Panc1 (cell line): Measurements from ENCODE around the gene WNT10A. TPM values are rescaled to one million over a fixed set of nuclear protein-coding genes. Genes with fewer than 3 reads are reported as not detected.
A peak's percentile ranks its signal among the peaks of the same experiment; 100 is the strongest.

Experiments
- ATAC-seq: fragments of 200-7000 bp; cut with Tn5 transposase; 2 replicates; pipeline ENCODE4 v1.9.1; 2020; ENCODE audit warnings: mild to moderate bottlenecking, moderate library complexity
- BruUV-seq: library from RNA; stranded (reverse); fragments of 400-500 nt; replicated peaks from 2 replicates; lab custom pipeline; 2021; lab: Mats Ljungman, UMichigan
- CTCF ChIA-PET: fragments of 300-600 bp; sonication (Branson Sonifier 250); formaldehyde crosslinking; loops from one replicate; lab custom pipeline; 2022; ENCODE audit warnings: antibody characterized with exemption; lab: Charles Lee
- POLR2A ChIA-PET: fragments of 300-600 bp; sonication (Branson Sonifier 250); formaldehyde crosslinking; loops from one replicate; lab custom pipeline; 2022; ENCODE audit warnings: antibody characterized with exemption; lab: Charles Lee
- DNase-seq: peaks from one replicate; pipeline ENCODE4 v3.0.0-alpha.2; 2010; ENCODE audit warnings: low read depth, low spot score
- H3K27ac ChIP-seq: 2 replicates; pipeline ENCODE4 v1.5.1; 2011; ENCODE audit warnings: mild to moderate bottlenecking, low read length, inconsistent platforms
- H3K27me3 ChIP-seq: fragments of 200-500 bp; sonication (Bioruptor generic); 2 replicates; pipeline ENCODE4 v1.6.0; 2014; ENCODE audit warnings: low read length, inconsistent platforms; ENCODE audit not compliant: control insufficient read depth, insufficient read depth
- H3K36me3 ChIP-seq: fragments of 200-500 bp; sonication (Bioruptor generic); 2 replicates; pipeline ENCODE4 v1.5.1; 2014; ENCODE audit warnings: inconsistent platforms, mild to moderate bottlenecking, low read length, moderate library complexity; ENCODE audit not compliant: control insufficient read depth, insufficient read depth
- H3K4me1 ChIP-seq: 2 replicates; pipeline ENCODE4 v1.5.1; 2011; ENCODE audit warnings: inconsistent platforms, mild to moderate bottlenecking, low read length, moderate library complexity; ENCODE audit not compliant: control insufficient read depth, insufficient read depth
- H3K4me3 ChIP-seq, 2 experiments: 2 replicates each; pipeline ENCODE4 v1.5.1; 2011 to 2012; ENCODE audit warnings: low read depth in 2 of 2, low read length in 2 of 2, mild to moderate bottlenecking in 2 of 2, inconsistent platforms in 1 of 2, moderate library complexity in 1 of 2
- H3K9me3 ChIP-seq: fragments of 200-500 bp; sonication (Bioruptor generic); 2 replicates; pipeline ENCODE4 v1.5.1; 2014; ENCODE audit warnings: low read depth, mild to moderate bottlenecking, inconsistent platforms, low read length, moderate library complexity; ENCODE audit not compliant: control insufficient read depth, insufficient read depth
- POLR2AphosphoS5 ChIP-seq: IDR thresholded peaks from 2 replicates; pipeline ENCODE4 v1.6.1; 2012; ENCODE audit warnings: mild to moderate bottlenecking, low read depth, low read length, moderate library complexity
- SIN3A ChIP-seq: IDR thresholded peaks from 2 replicates; pipeline ENCODE4 v1.6.1; 2012; ENCODE audit warnings: low read depth, mild to moderate bottlenecking, low read length, moderate library complexity, borderline replicate concordance; ENCODE audit not compliant: insufficient read depth
- TCF7L2 ChIP-seq: IDR thresholded peaks from 2 replicates; pipeline ENCODE4 v1.6.1; 2011; ENCODE audit warnings: mild to moderate bottlenecking, low read depth, low read length, inconsistent platforms
- in situ Hi-C: cut with HindIII; loops from 2 replicates; pipeline ENCODE4 v1.10.0; 2016; ENCODE audit warnings: low sequenced_read_pairs, low pct_unique_long_range_greater_than_20kb
- intact Hi-C: fragments of 100-400 bp; cut with micrococcal nuclease; formaldehyde crosslinking; loops from one replicate; pipeline ENCODE4 v1.10.0; 2022; ENCODE audit not compliant: unreplicated experiment
- total RNA-seq: library from RNA; stranded (reverse); gene quantifications from one replicate; pipeline ENCODE4 v1.2.1, GENCODE V29; 2021; ENCODE audit not compliant: unreplicated experiment
- TF ChIP-seq, protein P1 (sequence below): fragments of 450-650 bp; IDR thresholded peaks from 2 replicates; pipeline ENCODE4 v1.5.1; 2017; ENCODE audit warnings: mild to moderate bottlenecking
- TF ChIP-seq, protein P2 (sequence below), 2 experiments: IDR thresholded peaks; 2 replicates each; pipeline ENCODE4 v1.6.1; 2011 to 2012; ENCODE audit warnings: low read depth in 2 of 2, control low read depth in 1 of 2, low read length in 1 of 2, mild to moderate bottlenecking in 1 of 2, moderate library complexity in 1 of 2; ENCODE audit not compliant: insufficient read depth in 1 of 2

The WNT10A gene
- total RNA-seq, 1 experiment from 2014 or later: 9.2 TPM

DNA sequence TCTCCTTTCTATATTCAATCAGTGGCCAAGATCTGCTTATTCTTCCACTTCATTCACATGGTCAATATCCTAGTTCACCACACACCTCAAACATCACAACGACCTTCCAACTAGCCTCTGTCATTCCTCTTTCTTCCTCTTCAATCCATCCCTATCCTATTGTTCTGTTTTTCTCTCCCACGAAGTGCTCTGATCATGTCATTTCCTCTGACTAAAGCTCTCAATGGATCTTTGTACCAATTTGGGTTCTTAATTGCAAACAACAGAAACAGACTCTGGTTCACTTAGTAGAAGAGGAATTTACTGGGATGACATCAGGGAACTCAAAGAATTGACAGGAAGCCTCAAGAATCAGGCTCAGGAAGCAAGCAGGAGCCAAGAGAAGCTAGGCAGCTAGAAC lies 23.5 kb downstream of the WNT10A start:
- no TSS peak for BruUV-seq
- Histone ChIP-seq H3K36me3 (no peaks in the 10 kb centered on the region), H3K4me1 (peaks cover 5% of the 10 kb centered on the region), H3K27me3 (no peaks in the 10 kb centered on the region), H3K4me3 (no peak overlapping the region), H3K27ac (no peak overlapping the region), H3K9me3 (no peaks in the 10 kb centered on the region)
- in situ Hi-C loops: no loop called here
- ChIA-PET POLR2A (no interaction called here), CTCF (no interaction called here)
- intact Hi-C loops: no loop called here
- ATAC-seq (no peak), DNase-seq (no peak)
- TF ChIP-seq TCF7L2 (no peak), POLR2AphosphoS5 (no peak), SIN3A (no peak)
- TF ChIP-seq, protein P1, sequence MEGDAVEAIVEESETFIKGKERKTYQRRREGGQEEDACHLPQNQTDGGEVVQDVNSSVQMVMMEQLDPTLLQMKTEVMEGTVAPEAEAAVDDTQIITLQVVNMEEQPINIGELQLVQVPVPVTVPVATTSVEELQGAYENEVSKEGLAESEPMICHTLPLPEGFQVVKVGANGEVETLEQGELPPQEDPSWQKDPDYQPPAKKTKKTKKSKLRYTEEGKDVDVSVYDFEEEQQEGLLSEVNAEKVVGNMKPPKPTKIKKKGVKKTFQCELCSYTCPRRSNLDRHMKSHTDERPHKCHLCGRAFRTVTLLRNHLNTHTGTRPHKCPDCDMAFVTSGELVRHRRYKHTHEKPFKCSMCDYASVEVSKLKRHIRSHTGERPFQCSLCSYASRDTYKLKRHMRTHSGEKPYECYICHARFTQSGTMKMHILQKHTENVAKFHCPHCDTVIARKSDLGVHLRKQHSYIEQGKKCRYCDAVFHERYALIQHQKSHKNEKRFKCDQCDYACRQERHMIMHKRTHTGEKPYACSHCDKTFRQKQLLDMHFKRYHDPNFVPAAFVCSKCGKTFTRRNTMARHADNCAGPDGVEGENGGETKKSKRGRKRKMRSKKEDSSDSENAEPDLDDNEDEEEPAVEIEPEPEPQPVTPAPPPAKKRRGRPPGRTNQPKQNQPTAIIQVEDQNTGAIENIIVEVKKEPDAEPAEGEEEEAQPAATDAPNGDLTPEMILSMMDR: no peak
- TF ChIP-seq, protein P2, sequence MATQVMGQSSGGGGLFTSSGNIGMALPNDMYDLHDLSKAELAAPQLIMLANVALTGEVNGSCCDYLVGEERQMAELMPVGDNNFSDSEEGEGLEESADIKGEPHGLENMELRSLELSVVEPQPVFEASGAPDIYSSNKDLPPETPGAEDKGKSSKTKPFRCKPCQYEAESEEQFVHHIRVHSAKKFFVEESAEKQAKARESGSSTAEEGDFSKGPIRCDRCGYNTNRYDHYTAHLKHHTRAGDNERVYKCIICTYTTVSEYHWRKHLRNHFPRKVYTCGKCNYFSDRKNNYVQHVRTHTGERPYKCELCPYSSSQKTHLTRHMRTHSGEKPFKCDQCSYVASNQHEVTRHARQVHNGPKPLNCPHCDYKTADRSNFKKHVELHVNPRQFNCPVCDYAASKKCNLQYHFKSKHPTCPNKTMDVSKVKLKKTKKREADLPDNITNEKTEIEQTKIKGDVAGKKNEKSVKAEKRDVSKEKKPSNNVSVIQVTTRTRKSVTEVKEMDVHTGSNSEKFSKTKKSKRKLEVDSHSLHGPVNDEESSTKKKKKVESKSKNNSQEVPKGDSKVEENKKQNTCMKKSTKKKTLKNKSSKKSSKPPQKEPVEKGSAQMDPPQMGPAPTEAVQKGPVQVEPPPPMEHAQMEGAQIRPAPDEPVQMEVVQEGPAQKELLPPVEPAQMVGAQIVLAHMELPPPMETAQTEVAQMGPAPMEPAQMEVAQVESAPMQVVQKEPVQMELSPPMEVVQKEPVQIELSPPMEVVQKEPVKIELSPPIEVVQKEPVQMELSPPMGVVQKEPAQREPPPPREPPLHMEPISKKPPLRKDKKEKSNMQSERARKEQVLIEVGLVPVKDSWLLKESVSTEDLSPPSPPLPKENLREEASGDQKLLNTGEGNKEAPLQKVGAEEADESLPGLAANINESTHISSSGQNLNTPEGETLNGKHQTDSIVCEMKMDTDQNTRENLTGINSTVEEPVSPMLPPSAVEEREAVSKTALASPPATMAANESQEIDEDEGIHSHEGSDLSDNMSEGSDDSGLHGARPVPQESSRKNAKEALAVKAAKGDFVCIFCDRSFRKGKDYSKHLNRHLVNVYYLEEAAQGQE (IDR thresholded peaks at IDR 0.05; ENCODE audit: insufficient read depth in 1 of 2, low read depth in 2 of 2, low read length in 1 of 2): no peak

DNA sequence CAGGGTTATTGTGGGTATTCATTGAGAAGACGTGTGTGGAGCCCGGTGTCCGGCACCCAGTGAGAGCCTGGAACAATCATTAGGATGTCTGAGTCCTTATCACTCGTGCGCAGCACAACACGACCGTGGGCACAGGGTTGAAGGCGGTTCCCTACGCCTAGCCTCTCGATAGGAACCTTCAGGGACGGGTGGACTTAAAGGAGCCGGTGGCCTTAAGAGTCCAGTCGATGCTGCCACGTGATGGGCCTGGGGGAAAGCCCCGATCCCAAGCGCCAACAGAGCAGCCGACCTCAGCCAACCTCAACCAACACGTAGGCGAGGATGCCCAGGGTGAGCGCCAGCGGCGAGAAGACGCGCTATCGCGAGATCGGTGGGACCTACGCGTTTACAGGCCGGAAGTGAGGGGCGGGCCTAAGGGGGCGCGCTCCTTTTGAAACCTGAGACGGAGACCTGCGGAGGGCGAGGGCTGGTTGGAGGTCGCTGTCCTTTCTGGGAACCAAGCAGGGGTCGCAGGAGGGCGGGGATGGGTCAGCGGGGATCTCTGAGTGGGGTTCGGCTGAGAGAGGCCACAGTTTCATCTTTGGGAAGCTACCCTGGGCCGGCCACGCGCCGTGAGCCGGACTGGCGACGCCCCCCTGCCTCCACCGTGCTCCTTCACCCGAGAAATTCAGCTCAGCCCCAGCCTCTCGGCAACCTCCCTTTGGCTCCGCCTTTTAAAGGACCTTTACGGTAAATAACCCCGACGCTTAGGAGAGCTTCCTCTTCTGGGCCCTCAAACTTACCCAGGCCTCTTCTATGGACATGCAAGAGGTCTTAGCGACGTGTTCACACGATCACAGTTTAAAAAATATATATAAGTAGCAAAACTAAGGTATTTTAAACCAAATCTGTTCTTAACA lies 28.3 kb downstream of the WNT10A start:
- intact Hi-C loops (no loop called here), in situ Hi-C loops (no loop called here)
- DNase-seq (peak; percentile 82), ATAC-seq (peak; percentile 98)
- H3K4me1 ChIP-seq: peaks cover 11% of the 10 kb centered on the region
- H3K4me3 ChIP-seq: peak overlapping the region; percentile 63 to 77
- peak overlapping the region; percentile 97 for H3K27ac ChIP-seq
- BruUV-seq: TSS peak; percentile 86
- CTCF ChIA-PET: interaction anchor here (1.0 to 1.7 kb wide), 2 partner anchors 11 kb away, joined by 3 to 8 read pairs; no protein-coding TSS in a partner anchor
- H3K36me3 ChIP-seq: no peaks in the 10 kb centered on the region
- peak; percentile 99 for TF ChIP-seq TCF7L2
- TF ChIP-seq, protein P2 (IDR thresholded peaks at IDR 0.05; ENCODE audit: insufficient read depth in 1 of 2, low read depth in 2 of 2, low read length in 1 of 2): peak in 1 of 2 experiments; percentile 62; a peak in 1 of 4 replicates
- TF ChIP-seq, protein P1: no peak
- peak; percentile 95 for TF ChIP-seq POLR2AphosphoS5
- peak; percentile 95 for TF ChIP-seq SIN3A
- POLR2A ChIA-PET: interaction anchor here (0.6 to 1.2 kb wide), 2 partner anchors 11 to 852 kb away, joined by 4 to 7 read pairs; no protein-coding TSS in a partner anchor
- no peaks in the 10 kb centered on the region for H3K27me3 ChIP-seq
- H3K9me3 ChIP-seq: no peaks in the 10 kb centered on the region
